NOMO-1 (cell line): ENCODE data around the gene MTREX.
A peak's percentile ranks its signal among the peaks of the same experiment; 100 is the strongest.

Experiments
- DNase-seq, 2 experiments: peaks; one replicate each; lab custom pipeline; 2025; ENCODE audit not compliant: unreplicated experiment in 2 of 2; lab: John Stamatoyannopoulos, UW

MTREX gene

DNA sequence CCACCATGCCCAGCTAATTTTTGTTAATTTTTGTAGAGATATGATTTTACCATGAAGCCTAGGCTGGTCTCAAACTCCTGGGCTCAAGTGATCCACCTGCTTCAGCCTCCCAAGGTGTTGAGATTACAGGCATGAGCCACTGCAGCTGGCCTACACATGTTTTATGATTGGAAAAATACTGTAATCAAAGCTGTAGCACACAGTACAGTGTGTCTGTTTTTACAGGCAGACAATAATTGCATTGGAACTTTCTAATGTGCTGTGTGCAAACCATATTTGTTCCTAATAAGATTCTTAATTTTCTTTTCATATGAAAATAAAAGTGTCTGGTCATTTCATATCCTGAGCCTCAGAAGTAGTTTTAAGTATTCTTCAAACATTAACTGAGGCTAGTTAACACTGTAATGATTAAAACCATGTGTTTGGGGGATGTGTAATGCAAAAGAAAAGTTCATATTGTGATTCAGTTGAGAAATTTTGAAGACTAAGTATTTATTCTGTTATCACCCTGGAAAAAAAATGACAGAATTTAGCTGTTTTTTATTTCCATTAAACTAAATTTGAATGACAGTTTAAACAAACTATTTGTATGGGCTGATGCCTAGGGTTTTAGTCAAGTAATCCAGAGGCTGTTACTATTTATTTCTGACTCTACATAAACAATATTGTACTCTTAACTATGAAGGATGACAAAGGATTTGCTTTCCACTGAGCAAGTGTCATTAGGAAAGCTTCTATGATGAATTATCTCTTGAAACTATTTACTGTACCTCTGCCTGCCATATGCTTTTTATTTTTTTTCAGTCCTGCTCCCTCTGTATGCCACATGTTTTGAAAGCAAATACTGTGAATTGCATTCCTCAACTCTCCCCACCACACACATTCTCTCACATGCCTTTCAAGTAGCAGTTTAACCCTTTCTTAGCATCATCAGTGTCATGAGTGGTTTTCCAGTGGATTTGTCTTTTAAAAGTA lies 111.5 kb downstream of the MTREX start:
- no peak for DNase-seq

DNA sequence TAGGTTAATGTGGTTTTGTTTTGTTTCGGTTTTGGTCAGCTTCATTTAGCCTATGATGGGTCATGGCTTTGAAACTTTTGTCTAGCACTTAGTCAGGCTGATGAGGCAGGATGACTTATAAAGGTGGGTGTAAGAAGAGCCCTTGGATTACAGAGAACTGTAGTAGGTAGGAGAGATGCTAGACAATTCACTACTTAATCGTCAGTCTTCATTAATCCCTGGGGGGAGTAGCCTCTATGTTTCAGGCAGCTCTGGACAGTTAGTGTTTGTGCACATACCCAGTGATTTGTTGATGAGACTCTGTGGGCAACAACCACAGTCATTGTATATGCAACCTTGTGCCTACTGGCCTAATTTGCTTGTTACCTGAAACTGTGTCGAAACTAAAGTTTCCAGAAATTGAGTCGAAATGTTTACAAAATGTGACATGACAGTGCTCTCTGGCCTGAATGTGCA lies 113.3 kb downstream of the MTREX start:
- DNase-seq: no peak

DNA sequence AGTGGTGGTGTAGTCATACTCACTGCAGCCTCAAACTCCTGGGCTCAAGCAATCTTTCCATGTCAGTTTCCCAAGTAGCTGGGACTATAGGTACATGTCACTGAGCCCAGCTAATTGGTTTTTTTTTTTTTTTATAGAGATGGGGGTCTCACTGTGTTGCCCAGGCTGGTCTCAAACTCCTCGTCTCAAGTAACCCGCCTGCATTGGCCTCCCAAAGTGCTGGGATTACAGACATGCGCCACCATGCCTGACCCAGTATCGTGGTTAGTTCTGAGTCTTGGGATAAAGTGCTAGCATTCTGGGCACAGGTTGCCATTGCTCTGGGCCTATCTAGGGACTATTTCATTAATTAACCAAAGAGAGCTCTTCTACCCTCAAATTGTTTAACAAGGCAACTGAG lies 118.7 kb downstream of the MTREX start:
- no peak for DNase-seq

DNA sequence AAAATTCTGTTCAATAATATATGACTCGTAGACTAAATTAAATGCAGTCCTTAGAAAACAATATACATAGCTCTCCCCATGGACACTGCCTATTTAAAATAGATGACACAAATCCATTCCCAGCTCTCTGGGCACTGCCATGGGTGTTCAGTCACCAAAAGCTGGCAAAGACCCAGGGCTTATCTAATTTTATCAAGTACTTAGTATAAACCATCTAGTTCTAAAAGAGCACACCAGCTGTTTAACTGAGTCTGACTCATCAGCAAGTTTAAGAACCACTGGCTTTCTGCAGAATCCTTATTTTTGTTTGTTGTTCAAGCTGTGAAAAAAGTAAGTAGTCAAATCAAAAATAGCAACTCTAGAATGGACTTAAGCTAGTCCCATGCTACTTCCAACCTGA lies 119.4 kb downstream of the MTREX start:
- no peak for DNase-seq

DNA sequence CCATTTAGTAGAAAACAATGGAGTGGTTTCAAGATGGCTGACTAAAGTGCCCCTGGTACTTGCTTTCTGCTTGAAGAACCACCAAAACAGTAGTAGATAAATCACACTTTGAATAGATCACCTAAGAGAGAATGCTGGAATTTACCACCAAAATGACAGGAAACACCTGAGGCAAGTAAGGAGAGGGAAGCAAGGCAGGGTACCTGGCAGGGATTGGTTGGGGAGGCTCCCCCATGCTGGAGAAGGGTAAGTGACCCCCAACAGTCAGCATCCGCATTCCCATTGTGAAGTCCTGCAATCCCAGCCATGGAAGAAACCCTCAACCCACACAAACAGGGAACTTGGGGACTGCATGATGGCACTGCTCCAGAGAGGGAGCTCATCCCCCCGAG lies 121.4 kb downstream of the MTREX start:
- DNase-seq: no peak

DNA sequence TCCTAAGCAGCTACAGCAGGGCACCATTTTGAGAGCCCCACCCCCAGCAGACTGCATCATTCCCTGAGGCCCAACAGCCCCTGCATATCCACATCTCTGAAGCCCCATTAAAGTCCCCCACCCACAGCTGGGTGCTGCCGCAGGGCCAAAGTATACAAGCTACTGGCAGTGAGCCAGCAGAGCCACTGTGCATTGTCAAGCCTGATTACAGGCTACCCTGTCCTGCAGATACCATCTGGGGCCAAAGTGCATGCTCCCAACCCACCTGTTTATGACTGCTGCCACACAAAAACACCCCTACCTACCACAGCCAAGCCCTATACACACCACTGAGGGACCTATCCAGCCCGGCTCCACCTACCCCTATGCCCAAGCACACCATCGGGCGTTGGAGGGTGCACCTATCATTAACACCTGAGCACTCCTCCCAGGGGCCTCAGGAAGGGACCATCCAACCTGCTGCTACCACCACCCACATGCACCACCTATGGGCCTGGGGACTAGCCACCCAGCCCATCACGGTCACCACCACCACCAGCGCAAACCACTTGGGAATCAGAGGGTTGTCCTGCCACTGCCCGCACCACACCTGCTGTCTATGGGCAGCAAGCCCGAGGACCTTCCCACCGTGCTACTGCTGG lies 121.9 kb downstream of the MTREX start:
- DNase-seq: no peak

DNA sequence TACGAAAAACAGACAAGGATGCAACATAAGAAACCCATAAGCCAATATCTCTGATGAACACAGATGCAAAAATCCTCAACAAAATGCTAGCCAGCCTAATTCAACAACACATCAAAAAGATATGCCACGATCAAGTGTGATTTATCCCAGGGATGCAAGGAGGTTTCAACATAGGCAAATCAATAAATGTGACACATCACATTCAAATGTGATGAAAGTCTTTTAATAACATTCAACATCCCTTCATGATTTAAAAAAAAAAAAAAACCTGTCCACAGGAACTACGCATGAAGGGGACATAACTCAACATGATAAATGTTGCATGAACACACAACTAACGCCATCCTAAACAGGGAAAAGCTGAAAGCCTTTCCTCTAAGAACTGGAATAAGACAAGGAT lies 124.8 kb downstream of the MTREX start:
- DNase-seq: no peak

DNA sequence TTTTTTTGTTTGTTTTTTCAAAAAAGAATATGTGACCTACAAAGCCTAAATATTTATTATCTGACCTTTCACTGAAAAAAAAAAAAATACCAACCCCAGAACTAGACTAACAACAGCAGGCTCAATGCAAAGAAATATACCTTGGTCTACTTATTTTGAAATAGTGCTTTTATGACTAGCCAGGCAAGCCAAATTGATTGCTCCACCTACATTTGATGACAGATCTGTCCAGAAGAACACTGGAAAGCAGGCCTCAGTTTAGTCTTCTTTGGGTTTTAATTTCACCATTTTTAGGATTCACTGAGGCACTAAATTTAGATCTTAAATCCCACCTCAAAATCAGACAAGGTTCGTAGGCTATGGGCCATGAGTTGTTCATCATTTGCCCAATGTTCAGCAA lies 129.7 kb downstream of the MTREX start:
- no peak for DNase-seq

DNA sequence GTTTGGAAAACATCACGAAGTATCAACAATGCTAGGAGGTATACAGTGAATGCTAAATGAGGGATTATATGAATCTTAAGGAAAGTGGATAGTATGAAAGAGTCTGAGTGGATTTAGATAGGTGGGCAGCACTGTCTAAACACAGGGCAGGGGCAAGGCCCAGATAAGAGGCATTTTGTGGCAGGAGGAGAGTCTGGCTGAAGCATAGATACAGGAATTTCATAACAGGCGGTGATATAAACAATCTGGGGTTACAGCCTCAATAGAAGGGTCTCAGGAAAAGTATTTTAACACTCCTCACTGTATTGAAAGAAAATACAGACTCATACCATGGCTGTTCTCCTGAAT lies 130.0 kb downstream of the MTREX start:
- no peak for DNase-seq

DNA sequence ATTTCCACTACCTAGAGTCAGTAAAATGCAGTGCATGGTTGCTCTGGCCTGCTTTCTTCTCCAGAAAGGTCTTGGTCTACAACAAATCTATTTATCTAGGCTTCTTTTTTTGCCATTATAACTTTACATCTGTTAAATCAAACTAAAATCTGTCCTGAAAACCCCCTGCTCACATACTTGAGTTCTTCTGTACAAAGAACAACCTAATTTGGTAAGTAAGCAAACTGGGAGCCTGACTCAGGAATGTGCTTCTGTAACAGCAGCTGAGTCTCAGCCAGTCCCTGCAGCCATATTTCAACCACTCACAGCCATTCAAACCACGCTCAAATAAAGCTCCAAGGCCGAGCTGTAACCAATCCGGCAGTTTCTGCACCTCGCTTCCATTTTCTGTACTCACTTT lies 131.2 kb downstream of the MTREX start:
- no peak for DNase-seq

DNA sequence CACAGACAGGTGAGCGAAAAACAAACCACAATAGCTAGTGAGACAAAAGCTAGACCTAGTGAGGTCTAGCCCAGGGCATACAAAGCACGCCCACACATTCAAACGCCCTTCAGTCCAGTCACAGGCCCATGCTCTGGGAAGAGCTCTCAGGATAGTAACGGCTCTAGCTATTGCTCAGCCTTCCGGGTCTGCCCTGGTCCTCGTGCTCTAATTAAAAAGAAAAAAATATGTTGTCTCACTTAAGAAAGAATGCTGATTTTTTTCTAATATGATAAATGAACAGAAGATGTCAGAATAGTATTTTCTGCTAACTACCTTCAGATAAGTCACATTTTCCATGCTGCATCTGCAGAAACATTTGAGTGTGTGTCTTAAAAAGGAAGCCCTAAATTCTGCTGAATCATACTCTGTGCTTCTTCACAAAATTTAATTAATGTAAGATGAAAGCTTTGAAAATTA lies 132.4 kb downstream of the MTREX start:
- peak in 1 of 2 experiments; percentile 5 for DNase-seq

DNA sequence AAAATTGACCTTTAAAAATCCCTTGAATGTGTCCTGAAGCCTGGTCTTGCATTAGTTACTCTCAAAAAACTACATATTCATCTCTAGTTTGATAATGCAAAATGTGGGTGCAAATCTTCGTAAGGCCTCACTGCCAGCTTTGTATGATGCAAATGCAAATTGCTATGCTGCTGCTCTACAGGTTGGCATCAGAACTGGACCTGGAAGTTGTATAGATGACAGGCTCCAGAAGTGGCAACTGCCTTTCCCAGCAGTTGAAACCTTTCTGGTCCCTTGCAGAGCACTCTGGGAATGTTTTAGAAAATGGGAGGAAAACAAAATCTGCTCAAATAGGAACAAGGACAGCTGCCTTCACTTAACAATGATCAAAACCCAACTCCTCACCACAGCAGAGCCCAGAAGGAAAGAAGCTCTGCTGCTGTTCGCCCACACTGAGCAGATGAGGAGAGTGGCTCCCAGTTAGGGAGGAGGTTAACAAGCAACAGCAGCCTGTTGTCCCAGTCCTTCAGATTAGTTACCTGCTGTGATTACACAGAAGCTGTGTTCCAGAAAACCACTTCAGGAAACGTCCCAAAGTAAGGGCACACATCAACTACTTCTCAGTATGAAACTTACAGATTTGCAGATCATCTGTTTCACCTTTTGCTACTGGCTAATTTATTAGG lies 133.4 kb downstream of the MTREX start:
- DNase-seq: no peak

DNA sequence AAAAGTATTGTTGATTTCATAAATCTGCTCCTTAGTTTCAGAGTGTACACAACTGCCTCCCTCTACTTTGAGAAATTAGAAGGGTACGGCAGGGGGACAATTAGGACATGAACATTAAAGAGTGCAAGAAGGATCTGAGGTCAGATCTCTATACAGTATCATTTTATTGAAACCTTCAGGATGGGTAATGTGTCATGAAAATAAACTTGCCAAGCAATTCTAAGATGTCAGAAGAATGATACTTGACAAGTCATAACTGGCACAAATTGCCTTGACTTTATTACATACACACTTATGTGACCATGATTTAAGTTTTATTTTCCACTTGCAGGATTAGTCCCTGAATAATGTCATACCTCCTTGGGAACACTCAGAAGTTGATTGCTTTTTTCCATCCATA lies 134.2 kb downstream of the MTREX start:
- no peak for DNase-seq

DNA sequence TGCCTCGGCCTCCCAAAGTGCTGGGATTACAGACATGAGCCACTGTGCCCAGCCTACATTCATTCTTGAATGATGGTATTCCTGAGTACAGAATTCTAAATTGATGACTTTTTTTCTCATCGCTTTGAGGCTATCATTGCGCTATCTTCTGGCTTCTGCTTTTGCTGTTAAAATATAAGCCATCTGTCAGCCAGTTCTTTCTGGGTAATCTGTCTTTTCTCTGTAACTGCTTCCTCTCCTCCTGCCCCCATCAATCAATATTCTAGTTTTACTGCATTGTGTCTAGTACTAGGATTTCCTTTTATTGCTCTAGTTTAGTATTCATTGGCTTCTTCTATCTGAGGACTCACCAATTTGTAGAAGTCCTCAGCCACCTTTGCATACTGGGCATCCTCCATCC lies 138.0 kb downstream of the MTREX start:
- DNase-seq: no peak

DNA sequence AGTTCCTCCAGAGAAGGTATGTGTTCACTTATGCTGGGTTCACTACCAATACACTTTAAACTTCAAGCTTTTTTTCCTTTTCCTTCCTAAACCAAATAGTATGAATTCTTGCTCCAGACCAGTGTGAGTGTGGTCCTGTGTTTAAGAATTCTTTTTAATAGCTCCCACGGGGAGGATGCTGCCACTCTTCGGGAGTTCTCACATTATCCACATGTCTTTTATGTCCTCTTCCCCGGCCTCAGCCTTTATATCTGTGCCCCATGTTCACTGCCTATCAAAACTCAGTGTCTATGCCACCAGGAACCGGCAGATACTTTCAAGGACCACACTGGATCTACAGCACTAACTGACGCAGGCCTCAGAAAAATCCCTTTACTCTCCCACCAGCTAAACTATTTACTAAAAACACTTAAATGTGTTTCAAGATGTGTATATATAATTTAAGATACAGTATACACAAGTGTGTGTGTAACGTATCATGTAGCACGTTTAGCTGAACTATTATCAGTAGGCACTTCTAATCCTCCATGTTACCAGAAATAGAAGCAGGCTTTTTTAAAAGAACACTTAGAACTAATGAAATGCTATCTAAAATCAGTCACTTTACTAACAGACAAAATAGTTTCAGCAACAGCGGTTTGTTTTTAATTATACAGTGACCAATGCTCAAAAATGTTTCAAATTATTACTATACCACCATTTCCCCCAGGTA lies 139.0 kb downstream of the MTREX start:
- DNase-seq: no peak

DNA sequence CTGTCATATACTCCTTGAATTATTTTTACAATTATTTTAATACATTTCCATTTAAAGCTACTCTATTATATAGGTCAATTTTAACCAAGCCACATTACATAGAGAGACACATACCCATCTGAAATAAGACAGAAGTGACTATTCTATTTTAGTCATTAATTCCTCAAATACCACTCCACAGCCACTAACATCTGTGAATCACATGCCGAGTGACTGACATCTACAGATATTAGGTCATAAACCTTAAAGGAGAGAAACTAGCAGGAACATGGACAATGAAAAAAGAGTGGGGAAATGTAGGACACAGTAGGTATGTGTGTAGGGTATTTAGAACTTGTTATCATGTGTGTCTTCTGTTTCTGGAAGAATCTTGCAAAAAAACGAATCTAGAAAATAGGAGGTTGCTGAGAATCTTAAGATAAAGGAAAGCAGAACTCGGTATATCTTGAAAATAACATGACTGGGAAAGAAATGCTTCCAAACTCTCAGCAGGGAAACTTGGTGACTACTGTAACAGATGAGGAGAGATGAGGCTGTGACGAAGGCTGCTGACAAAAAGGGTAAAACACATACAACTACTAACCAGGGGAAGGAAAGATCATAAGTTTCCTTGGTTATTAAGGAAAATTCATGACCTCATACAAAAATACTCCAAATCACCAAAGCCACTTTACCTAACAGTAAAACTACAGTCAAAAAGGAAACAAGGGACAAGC lies 142.4 kb downstream of the MTREX start:
- no peak for DNase-seq

DNA sequence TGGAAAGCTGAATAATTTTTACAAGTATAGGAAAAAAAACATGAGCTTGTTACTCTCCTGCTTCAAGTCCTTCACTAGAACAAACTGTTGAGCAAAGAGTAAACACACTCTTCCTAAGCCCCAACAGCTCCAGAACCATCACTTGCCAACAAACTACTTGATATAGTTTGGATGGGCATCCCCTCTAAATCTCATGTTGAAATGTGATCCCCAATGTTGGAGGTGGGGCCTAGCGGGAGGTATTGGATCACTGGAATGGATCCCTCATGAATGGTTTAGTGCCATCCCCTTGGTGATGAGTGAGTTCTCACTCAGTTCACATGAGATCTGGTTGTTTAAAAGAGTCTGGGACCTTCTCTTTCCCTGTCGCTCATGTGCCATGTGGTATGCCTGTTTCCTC lies 144.2 kb downstream of the MTREX start:
- DNase-seq: no peak

DNA sequence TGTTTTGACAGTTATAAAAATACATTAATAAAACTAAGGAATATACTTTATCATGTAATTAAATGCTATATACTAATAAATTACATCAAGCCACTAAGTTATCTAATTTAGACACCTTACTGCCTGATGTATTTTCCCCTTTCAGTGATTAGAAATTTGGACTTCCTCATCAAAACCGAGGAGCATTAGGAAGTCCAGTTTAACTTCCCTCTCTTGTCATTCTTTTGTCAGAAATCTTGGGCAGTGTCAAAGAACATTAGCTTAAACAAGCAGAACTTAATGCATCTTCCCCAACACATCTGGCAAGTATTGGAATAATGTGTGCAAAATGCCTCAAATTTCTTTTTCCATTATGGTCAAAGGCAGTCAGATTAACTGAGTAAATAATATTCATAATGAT lies 145.4 kb downstream of the MTREX start:
- no peak for DNase-seq

DNA sequence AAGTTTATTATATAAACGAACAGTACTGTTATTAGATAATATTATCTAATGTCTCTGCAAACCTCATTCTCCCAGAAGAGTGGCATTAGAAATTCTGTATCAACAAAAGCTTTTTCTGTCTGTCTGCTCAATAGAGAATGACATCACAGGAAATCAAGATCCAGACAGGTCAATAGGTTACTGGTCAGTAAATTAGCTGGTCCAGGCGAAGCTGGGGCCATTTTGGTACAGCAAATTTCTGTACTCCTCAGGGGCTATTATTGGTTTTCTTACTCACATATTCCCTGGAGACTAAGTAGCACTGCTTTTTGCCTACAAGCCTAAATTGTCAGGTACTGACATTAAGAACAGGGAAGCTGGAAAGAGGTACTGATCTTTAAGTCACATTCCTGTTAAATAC lies 146.5 kb downstream of the MTREX start:
- no peak for DNase-seq

DNA sequence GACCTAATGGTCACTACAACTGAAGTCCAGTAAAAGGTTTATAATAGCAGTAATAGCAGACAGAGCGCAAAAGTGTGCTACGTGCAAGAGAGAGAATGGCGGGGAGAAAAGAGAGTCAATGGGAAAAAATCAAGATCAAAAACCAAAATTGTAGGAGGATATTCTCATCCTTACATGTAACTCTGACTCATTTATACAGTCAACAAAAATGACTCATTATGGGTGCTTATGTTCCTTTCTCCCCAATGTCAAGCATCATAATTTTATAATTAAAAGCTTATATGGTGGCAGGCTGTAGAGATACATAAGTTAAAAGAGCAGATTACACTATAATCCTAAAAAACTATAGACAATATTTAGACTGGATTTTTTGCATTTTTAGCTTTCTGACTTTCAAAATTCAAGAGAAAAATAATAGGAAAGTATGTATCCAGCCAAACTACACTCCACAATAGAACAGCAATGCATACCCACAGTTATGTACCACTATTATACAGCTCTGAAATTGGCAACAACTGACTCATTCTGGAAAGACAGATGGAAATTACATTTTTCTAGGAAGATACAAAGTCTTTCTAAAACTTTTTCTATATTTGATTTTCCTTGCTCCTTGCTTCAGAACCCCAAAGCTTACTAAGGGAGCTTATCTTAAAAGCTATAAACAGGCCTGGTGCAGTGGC lies 148.6 kb downstream of the MTREX start:
- DNase-seq: no peak
